Stimulated activated CD4-positive, alpha-beta T cell treated with anti-CD3 and anti-CD28 coated beads, Interleukin-1b, Interleukin-23, amount 100 ng/mL, for 24 hours (primary cell): Measurements from ENCODE around the gene ARAP2.
"Not testable (repeated sequence)": the region's sequence is repeated elsewhere in the genome, so short reads cannot be mapped to it uniquely, and the experiment has no call there.

ENCODE experiments used
- DNase-seq, 4 experiments: peaks; one replicate each; pipeline ENCODE4 v3.0.0-alpha.2; 2020; ENCODE audit warnings: low read depth in 4 of 4, low spot score in 1 of 4

The ARAP2 gene

GRCh38 chr4:36189511-36190226 lies 54.6 kb downstream of the ARAP2 start:
- DNase-seq, result no peak

- no peak for DNase-seq
These were observed 56.5 kb downstream of the ARAP2 start for GRCh38 chr4:36187723-36188333.

- DNase-seq, result no peak
These were observed 60.5 kb downstream of the ARAP2 start for GRCh38 chr4:36183665-36184393.

GRCh38 chr4:36183232-36183631 lies 61.1 kb downstream of the ARAP2 start:
- DNase-seq, result no peak

- DNase-seq, result not testable (repeated sequence)
These were observed 62.0 kb downstream of the ARAP2 start for GRCh38 chr4:36182315-36182714.

- no peak for DNase-seq
These were observed 64.1 kb downstream of the ARAP2 start for GRCh38 chr4:36180206-36180605.

- no peak for DNase-seq
These were observed 65.8 kb downstream of the ARAP2 start for GRCh38 chr4:36178484-36178883.

GRCh38 chr4:36177946-36178345 lies 66.4 kb downstream of the ARAP2 start:
- DNase-seq, result no peak

GRCh38 chr4:36174570-36174969 lies 69.7 kb downstream of the ARAP2 start:
- no peak for DNase-seq

GRCh38 chr4:36173905-36174304 lies 70.4 kb downstream of the ARAP2 start:
- no peak for DNase-seq

GRCh38 chr4:36172656-36173055 lies 71.7 kb downstream of the ARAP2 start:
- DNase-seq, result no peak

- no peak for DNase-seq
These were observed 76.0 kb downstream of the ARAP2 start for GRCh38 chr4:36168127-36168878.

GRCh38 chr4:36165631-36166005 lies 78.7 kb downstream of the ARAP2 start:
- DNase-seq, result no peak

GRCh38 chr4:36164900-36165630 lies 79.2 kb downstream of the ARAP2 start:
- DNase-seq, result no peak

- no peak for DNase-seq
These were observed 81.1 kb downstream of the ARAP2 start for GRCh38 chr4:36163198-36163597.

GRCh38 chr4:36159208-36159607 lies 85.1 kb downstream of the ARAP2 start:
- DNase-seq, result no peak

GRCh38 chr4:36152735-36153134 lies 91.6 kb downstream of the ARAP2 start:
- no peak for DNase-seq

- no peak for DNase-seq
These were observed 101.8 kb downstream of the ARAP2 start for GRCh38 chr4:36142504-36142903.

GRCh38 chr4:36141186-36141585 lies 103.1 kb downstream of the ARAP2 start:
- DNase-seq, result no peak

- DNase-seq, result no peak
These were observed 103.9 kb downstream of the ARAP2 start for GRCh38 chr4:36140421-36140820.

GRCh38 chr4:36138220-36138619 lies 106.1 kb downstream of the ARAP2 start:
- DNase-seq, result no peak
